H1 (cell line): Measurements from ENCODE around the gene DYNLRB1. TPM values are rescaled to one million over a fixed set of nuclear protein-coding genes. Genes with fewer than 3 reads are reported as not detected.

Experiments
- CHD2 ChIP-seq: IDR thresholded peaks from 2 replicates; pipeline ENCODE4 v1.6.1; 2012; ENCODE audit warnings: low read length, improper control_type of control experiment
- NRF1 ChIP-seq: IDR thresholded peaks from 2 replicates; pipeline ENCODE4 v1.6.1; 2011; ENCODE audit warnings: mild to moderate bottlenecking, low read depth, low read length, improper control_type of control experiment
- SIRT6 ChIP-seq: IDR thresholded peaks from one replicate; pipeline ENCODE4 v1.7.1; 2012; ENCODE audit warnings: low read length, inconsistent platforms
- SP1 ChIP-seq: IDR thresholded peaks from 2 replicates; pipeline ENCODE4 v1.6.1; 2011; ENCODE audit warnings: low read depth, low read length
- TAF1 ChIP-seq: IDR thresholded peaks from 2 replicates; pipeline ENCODE4 v1.6.1; 2011; ENCODE audit warnings: mild to moderate bottlenecking, low read depth, low read length
- TBP ChIP-seq: IDR thresholded peaks from 2 replicates; pipeline ENCODE4 v1.6.1; 2011; ENCODE audit warnings: low read depth, low read length, improper control_type of control experiment
- USF2 ChIP-seq: IDR thresholded peaks from 2 replicates; pipeline ENCODE4 v1.6.1; 2011; ENCODE audit warnings: low read length, improper control_type of control experiment
- polyA plus RNA-seq, 7 experiments: library from polyadenylated mRNA; depleted of rRNA in 3 of 7; stranded (reverse) in 5 of 7; unstranded in 2 of 7; fragments of >200 nt in 5 of 7; fragments of 200-250 nt in 2 of 7; gene quantifications; 1 replicate in 5 of 7; 2 replicates in 1 of 7; 4 replicates in 1 of 7; pipeline versions ENCODE4 v1.2.1 to v1.2.3, GENCODE V29; 2011 to 2013; ENCODE audit warnings: missing spikeins in 2 of 7, mixed read lengths in 2 of 7
- total RNA-seq: library from RNA; stranded (reverse); fragmentation: NEBNext Ultra II Directional; extraction: Animal tissue kit (Norgen Biotek cat#: 25700); gene quantifications from 2 replicates; pipeline ENCODE4 v1.2.1, GENCODE V29; 2021
- TF ChIP-seq, protein P1 (sequence below): IDR thresholded peaks from 2 replicates; pipeline ENCODE4 v1.6.1; 2011; ENCODE audit warnings: low read depth, mild to moderate bottlenecking, low read length; ENCODE audit not compliant: insufficient read depth

The DYNLRB1 gene
- total and polyA plus RNA-seq, 2 of the 8 experiments (the other 6 are each of a cell fraction or from before 2014, with no cell fraction given): 109 to 214 TPM

GRCh38 chr20:34549291-34549928 is 33.2 kb downstream of the DYNLRB1 start (continued):
- no peak; the same call in 1 of the 2 replicates for TF ChIP-seq TBP
- no peak for TF ChIP-seq SIRT6
- TF ChIP-seq CHD2: no peak
- TF ChIP-seq, protein P1, sequence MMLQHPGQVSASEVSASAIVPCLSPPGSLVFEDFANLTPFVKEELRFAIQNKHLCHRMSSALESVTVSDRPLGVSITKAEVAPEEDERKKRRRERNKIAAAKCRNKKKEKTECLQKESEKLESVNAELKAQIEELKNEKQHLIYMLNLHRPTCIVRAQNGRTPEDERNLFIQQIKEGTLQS: no peak
- TF ChIP-seq USF2: no peak
- 0 out of 2 replicates have a peak, but pooled peaks have one; percentile 32 for TF ChIP-seq TAF1
- peak; percentile 52; the same call in 1 of the 2 replicates for TF ChIP-seq SP1
- no peak for TF ChIP-seq NRF1
